ENCODE measurements around the gene DSCAML1. TPM values are rescaled to one million over a fixed set of nuclear protein-coding genes. Genes with fewer than 3 reads are reported as not detected.

The DSCAML1 gene
- total and polyA plus RNA-seq, 3 donors from 2014 or later: 1.6 to 6.1 (median 3.0) TPM

GRCh38 chr11:117392001-117392690 is 404.9 kb downstream of the DSCAML1 start:
- TF ChIP-seq CTCF (IDR thresholded peaks at IDR 0.05) (no peak), POLR2A (IDR thresholded peaks at IDR 0.05) (no peak)
- intact Hi-C loops (cut with DNase I; ENCODE audit: low total_unique reads): no loop called here

GRCh38 chr11:117391181-117391580 is 405.8 kb downstream of the DSCAML1 start:
- H3K4me1 ChIP-seq: no peaks in the 10 kb centered on the region
- DNase-seq: no peak
- TF ChIP-seq CTCF (IDR thresholded peaks at IDR 0.05) (no peak), POLR2A (IDR thresholded peaks at IDR 0.05) (no peak)
- H3K27me3 ChIP-seq: no peaks in the 10 kb centered on the region
- H3K36me3 ChIP-seq (ENCODE audit: low read depth, missing control alignments): no peaks in the 10 kb centered on the region
- WGBS, 2 donors: 96% methylated on average over 7 to 8 of the region's 8 CpGs
- H3K27ac ChIP-seq: no peak overlapping the region
- intact Hi-C loops (cut with DNase I; ENCODE audit: low total_unique reads): no loop called here
- no peaks in the 10 kb centered on the region for H3K9me3 ChIP-seq
- H3K4me3 ChIP-seq: no peak overlapping the region

More at GRCh38 chr11:117392001-117392690, 404.9 kb downstream of the DSCAML1 start:
- Histone ChIP-seq H3K36me3 (ENCODE audit: low read depth, missing control alignments) (no peaks in the 10 kb centered on the region), H3K27ac (no peak overlapping the region), H3K4me1 (no peaks in the 10 kb centered on the region), H3K27me3 (no peaks in the 10 kb centered on the region), H3K9me3 (no peaks in the 10 kb centered on the region), H3K4me3 (no peak overlapping the region)
- 79 to 82% methylated on average over 7 to 12 of the region's 12 CpGs for WGBS, 2 donors
- no peak for DNase-seq

- Histone ChIP-seq H3K27me3 (no peaks in the 10 kb centered on the region), H3K27ac (no peak overlapping the region), H3K4me1 (no peaks in the 10 kb centered on the region), H3K36me3 (ENCODE audit: low read depth, missing control alignments) (no peaks in the 10 kb centered on the region), H3K9me3 (no peaks in the 10 kb centered on the region), H3K4me3 (no peak overlapping the region)
- DNase-seq: no peak
- intact Hi-C loops (cut with DNase I; ENCODE audit: low total_unique reads): no loop called here
- 91 to 97% methylated on average over 8 of the region's 8 CpGs for WGBS, 2 donors
- TF ChIP-seq POLR2A (IDR thresholded peaks at IDR 0.05) (no peak), CTCF (IDR thresholded peaks at IDR 0.05) (no peak)
These were observed 406.3 kb downstream of the DSCAML1 start for GRCh38 chr11:117390743-117391142.

GRCh38 chr11:117387992-117388755 is 408.8 kb downstream of the DSCAML1 start:
- intact Hi-C loops (cut with DNase I; ENCODE audit: low total_unique reads): no loop called here
- no peak overlapping the region for H3K27ac ChIP-seq
- no peak for DNase-seq
- no peaks in the 10 kb centered on the region for H3K9me3 ChIP-seq
- H3K36me3 ChIP-seq (ENCODE audit: low read depth, missing control alignments): no peaks in the 10 kb centered on the region
- no peaks in the 10 kb centered on the region for H3K27me3 ChIP-seq
- 83 to 85% methylated on average over 2 to 3 of the region's 3 CpGs for WGBS, 2 donors
- TF ChIP-seq POLR2A (IDR thresholded peaks at IDR 0.05): no peak
- no peak for TF ChIP-seq CTCF (IDR thresholded peaks at IDR 0.05)
- H3K4me3 ChIP-seq: no peak overlapping the region
- no peaks in the 10 kb centered on the region for H3K4me1 ChIP-seq

Data from testis (tissue), 3 donors.